H1 (cell line): ENCODE data around the gene TDG. TPM values are rescaled to one million over a fixed set of nuclear protein-coding genes. Genes with fewer than 3 reads are reported as not detected.

Experiments
- CTCF ChIA-PET: fragments of 300-600 bp; sonication (Branson Sonifier 250); formaldehyde crosslinking; loops from one replicate; lab custom pipeline; 2021; ENCODE audit not compliant: partially characterized antibody; lab: Charles Lee
- POLR2A ChIA-PET: fragments of 300-600 bp; sonication (Branson Sonifier 250); formaldehyde crosslinking; loops from one replicate; lab custom pipeline; 2021; ENCODE audit warnings: inconsistent platforms; ENCODE audit not compliant: partially characterized antibody; lab: Charles Lee
- DNase-seq, 2 experiments: peaks; one replicate each; pipeline versions ENCODE4 v3.0.0 to v3.0.0-alpha.2; 2010 to 2022; ENCODE audit warnings: low spot score in 2 of 2, low read depth in 1 of 2, mixed read lengths in 1 of 2
- FAIRE-seq: peaks from 2 replicates; lab custom pipeline; 2011; peaks lifted over from hg19 to GRCh38; lab: Jason Lieb, UNC
- H2AFZ ChIP-seq: 2 replicates; pipeline ENCODE4 v1.8.1; 2012; ENCODE audit warnings: low read length, inconsistent platforms
- H2AK5ac ChIP-seq: 2 replicates; pipeline ENCODE4 v1.6.1; 2013; ENCODE audit warnings: low read depth, low read length
- H2BK120ac ChIP-seq: replicated peaks from 2 replicates; pipeline ENCODE3; 2013; ENCODE audit warnings: low read depth, low read length, inconsistent platforms
- H2BK12ac ChIP-seq: 2 replicates; pipeline ENCODE4 v1.6.1; 2013; ENCODE audit warnings: low read depth, low read length
- H2BK15ac ChIP-seq: 2 replicates; pipeline ENCODE4 v1.6.1; 2013; ENCODE audit warnings: low read length
- H2BK20ac ChIP-seq: 2 replicates; pipeline ENCODE4 v1.6.1; 2013; ENCODE audit warnings: low read length
- H2BK5ac ChIP-seq: 2 replicates; pipeline ENCODE4 v1.6.1; 2013; ENCODE audit warnings: low read depth, low read length
- H3K14ac ChIP-seq: 2 replicates; pipeline ENCODE4 v1.6.1; 2013; ENCODE audit warnings: inconsistent platforms; ENCODE audit not compliant: insufficient read length
- H3K18ac ChIP-seq: 2 replicates; pipeline ENCODE4 v1.6.1; 2013; ENCODE audit warnings: low read length; ENCODE audit errors: extremely low read depth
- H3K23ac ChIP-seq: 2 replicates; pipeline ENCODE4 v1.6.1; 2013; ENCODE audit warnings: inconsistent platforms; ENCODE audit not compliant: insufficient read length
- H3K23me2 ChIP-seq: 2 replicates; pipeline ENCODE4 v1.6.1; 2013; ENCODE audit warnings: low read depth, low read length
- H3K27ac ChIP-seq: 2 replicates; pipeline ENCODE4 v1.6.1; 2011; ENCODE audit warnings: low read depth, low read length, inconsistent platforms
- H3K27me3 ChIP-seq, 4 experiments: replicated peaks in 1 of 4; 1 replicate in 1 of 4; 2 replicates in 3 of 4; pipeline versions ENCODE4 v1.6.1 to v1.8.1; 2011 to 2013; ENCODE audit warnings: low read length in 3 of 4, mild to moderate bottlenecking in 3 of 4, inconsistent platforms in 2 of 4, mixed read lengths in 2 of 4, moderate library complexity in 1 of 4; ENCODE audit not compliant: control insufficient read depth in 3 of 4, insufficient read depth in 3 of 4; ENCODE audit errors: extremely low read depth in 1 of 4
- H3K36me3 ChIP-seq, 4 experiments: 2 replicates each; pipeline versions ENCODE4 v1.6.1 to v1.8.1; 2011 to 2013; ENCODE audit warnings: mild to moderate bottlenecking in 4 of 4, low read length in 3 of 4, moderate library complexity in 2 of 4, control low read depth in 1 of 4, inconsistent platforms in 1 of 4; ENCODE audit not compliant: insufficient read depth in 4 of 4, control insufficient read depth in 2 of 4
- H3K4ac ChIP-seq: replicated peaks from 2 replicates; pipeline ENCODE3; 2013; ENCODE audit warnings: low read length, low read depth, mixed read lengths, inconsistent platforms; ENCODE audit not compliant: insufficient read length
- H3K4me1 ChIP-seq, 4 experiments: replicated peaks in 1 of 4; 1 replicate in 1 of 4; 2 replicates in 3 of 4; pipeline versions ENCODE4 v1.6.1 to v1.8.1; 2011 to 2013; ENCODE audit warnings: low read length in 3 of 4, inconsistent platforms in 2 of 4, mixed read lengths in 1 of 4; ENCODE audit not compliant: insufficient read depth in 4 of 4, control insufficient read depth in 3 of 4
- H3K4me2 ChIP-seq, 2 experiments: 2 replicates each; pipeline versions ENCODE4 v1.6.1 to v1.8.1; 2011 to 2013; ENCODE audit warnings: low read depth in 2 of 2, low read length in 2 of 2, control low read depth in 1 of 2, inconsistent platforms in 1 of 2, mild to moderate bottlenecking in 1 of 2; ENCODE audit not compliant: insufficient read depth in 1 of 2
- H3K4me3 ChIP-seq, 4 experiments: fragments of 200-600, 300-600 bp in 1 of 4; sonication (generic), shearing (Covaris generic), sonication (Bioruptor Twin) in 1 of 4; 2 replicates each; pipeline versions ENCODE4 v1.5.1 to v1.8.1; 2011 to 2016; ENCODE audit warnings: low read length in 4 of 4, low read depth in 3 of 4, control low read depth in 2 of 4, inconsistent platforms in 2 of 4, mild to moderate bottlenecking in 2 of 4, mixed read lengths in 1 of 4, moderate library complexity in 1 of 4; ENCODE audit not compliant: insufficient read depth in 2 of 4; ENCODE audit errors: extremely low read depth in 1 of 4
- H3K56ac ChIP-seq: replicated peaks from 2 replicates; pipeline ENCODE3; 2013; ENCODE audit warnings: low read depth, mild to moderate bottlenecking, mixed read lengths, low read length, inconsistent platforms; ENCODE audit not compliant: insufficient read length
- H3K79me1 ChIP-seq: 2 replicates; pipeline ENCODE4 v1.6.1; 2013; ENCODE audit warnings: low read depth, low read length, control low read depth
- H3K79me2 ChIP-seq, 2 experiments: 2 replicates each; pipeline versions ENCODE4 v1.6.1 to v1.8.1; 2012 to 2013; ENCODE audit warnings: low read length in 2 of 2, mild to moderate bottlenecking in 2 of 2, inconsistent platforms in 1 of 2; ENCODE audit not compliant: insufficient read depth in 2 of 2, control insufficient read depth in 1 of 2
- H3K9ac ChIP-seq, 4 experiments: replicated peaks in 1 of 4; 1 replicate in 1 of 4; 2 replicates in 3 of 4; pipeline versions ENCODE4 v1.6.1 to v1.8.1; 2011 to 2013; ENCODE audit warnings: low read depth in 3 of 4, low read length in 3 of 4, control low read depth in 2 of 4, mild to moderate bottlenecking in 2 of 4, moderate library complexity in 2 of 4, inconsistent platforms in 1 of 4; ENCODE audit errors: extremely low read depth in 1 of 4
- H3K9me3 ChIP-seq, 2 experiments: 2 replicates each; pipeline versions ENCODE4 v1.6.1 to v1.8.1; 2012 to 2013; ENCODE audit warnings: mild to moderate bottlenecking in 2 of 2, moderate library complexity in 2 of 2, control low read depth in 1 of 2, inconsistent platforms in 1 of 2, low read depth in 1 of 2, low read length in 1 of 2, mixed read lengths in 1 of 2; ENCODE audit not compliant: insufficient read depth in 2 of 2
- H4K20me1 ChIP-seq, 2 experiments: replicated peaks in 1 of 2; 2 replicates each; pipeline versions ENCODE3 to v1.8.1; 2011 to 2013; ENCODE audit warnings: inconsistent platforms in 2 of 2, low read length in 2 of 2, mild to moderate bottlenecking in 1 of 2; ENCODE audit not compliant: insufficient read depth in 2 of 2, control insufficient read depth in 1 of 2
- H4K5ac ChIP-seq: 2 replicates; pipeline ENCODE4 v1.6.1; 2013; ENCODE audit warnings: low read length, low read depth, mixed read lengths, inconsistent platforms; ENCODE audit not compliant: insufficient read length
- H4K8ac ChIP-seq: 2 replicates; pipeline ENCODE4 v1.8.0; 2013; ENCODE audit warnings: mild to moderate bottlenecking, moderate library complexity, low read length, inconsistent platforms; ENCODE audit not compliant: insufficient read depth; ENCODE audit errors: extremely low read depth
- H4K91ac ChIP-seq: replicated peaks from 2 replicates; pipeline ENCODE3; 2013; ENCODE audit warnings: low read length, mixed read lengths, inconsistent platforms; ENCODE audit not compliant: insufficient read length
- BACH1 ChIP-seq: IDR thresholded peaks from 2 replicates; pipeline ENCODE4 v1.6.1; 2012; ENCODE audit warnings: low read length, improper control_type of control experiment
- BCL11A ChIP-seq, 2 experiments: IDR thresholded peaks; one replicate each; pipeline ENCODE4 v1.6.1; 2011; ENCODE audit warnings: low read depth in 2 of 2, low read length in 2 of 2, mild to moderate bottlenecking in 2 of 2
- CHD1 ChIP-seq: IDR thresholded peaks from 2 replicates; pipeline ENCODE4 v1.6.1; 2012; ENCODE audit warnings: low read depth, low read length, improper control_type of control experiment
- CREB1 ChIP-seq: IDR thresholded peaks from 2 replicates; pipeline ENCODE4 v1.6.1; 2012; ENCODE audit warnings: inconsistent platforms
- GABPA ChIP-seq: IDR thresholded peaks from 2 replicates; pipeline ENCODE4 v1.6.1; 2011; ENCODE audit warnings: mild to moderate bottlenecking, low read length, moderate library complexity, borderline replicate concordance; ENCODE audit not compliant: insufficient read depth
- KDM4A ChIP-seq: IDR thresholded peaks from one replicate; pipeline ENCODE4 v1.7.1; 2012; ENCODE audit warnings: low read depth, mild to moderate bottlenecking, moderate library complexity, low read length, inconsistent platforms; ENCODE audit not compliant: severe bottlenecking
- KDM5A ChIP-seq: fragments of 200-600 bp; IDR thresholded peaks from 2 replicates; pipeline ENCODE4 v1.7.1; 2012; ENCODE audit warnings: mild to moderate bottlenecking, low read length, inconsistent platforms, mixed read lengths
- POLR2A ChIP-seq, 2 experiments: IDR thresholded peaks; 1 replicate in 1 of 2; 2 replicates in 1 of 2; pipeline ENCODE4 v1.6.1; 2011; ENCODE audit warnings: low read depth in 2 of 2, low read length in 2 of 2, mild to moderate bottlenecking in 2 of 2; ENCODE audit errors: control extremely low read depth in 1 of 2
- RXRA ChIP-seq: IDR thresholded peaks from 2 replicates; pipeline ENCODE4 v1.6.1; 2011; ENCODE audit warnings: low read depth, mild to moderate bottlenecking, low read length, moderate library complexity; ENCODE audit not compliant: insufficient read depth
- SP4 ChIP-seq: IDR thresholded peaks from 2 replicates; pipeline ENCODE4 v1.6.1; 2012; ENCODE audit warnings: low read length, inconsistent platforms
- SRF ChIP-seq: IDR thresholded peaks from 2 replicates; pipeline ENCODE4 v1.6.1; 2011; ENCODE audit warnings: mild to moderate bottlenecking, low read depth, low read length, moderate library complexity
- WGBS, 2 experiments: shearing (Covaris generic) in 1 of 2; methylation state at CpG; one replicate each; pipeline versions ENCODE4 v1.1.6 to v1.1.7; 2013 to 2015; ENCODE audit warnings: low lambda C conversion rate in 2 of 2, mixed read lengths in 2 of 2, inconsistent platforms in 1 of 2, low coverage in 1 of 2, missing lambda C conversion rate in 1 of 2; ENCODE audit not compliant: insufficient replicate concordance in 2 of 2, insufficient coverage in 1 of 2, insufficient read length in 1 of 2; ENCODE audit errors: extremely low coverage in 1 of 2, missing lambda C conversion rate in 1 of 2; 5-methylcytosine and 5-hydroxymethylcytosine counted together
- polyA plus RNA-seq, 7 experiments: library from polyadenylated mRNA; depleted of rRNA in 3 of 7; stranded (reverse) in 5 of 7; unstranded in 2 of 7; fragments of >200 nt in 5 of 7; fragments of 200-250 nt in 2 of 7; gene quantifications; 1 replicate in 5 of 7; 2 replicates in 1 of 7; 4 replicates in 1 of 7; pipeline versions ENCODE4 v1.2.1 to v1.2.3, GENCODE V29; 2011 to 2013; ENCODE audit warnings: missing spikeins in 2 of 7, mixed read lengths in 2 of 7
- total RNA-seq: library from RNA; stranded (reverse); fragmentation: NEBNext Ultra II Directional; extraction: Animal tissue kit (Norgen Biotek cat#: 25700); gene quantifications from 2 replicates; pipeline ENCODE4 v1.2.1, GENCODE V29; 2021
- TF ChIP-seq, protein P1 (sequence below): IDR thresholded peaks from 2 replicates; pipeline ENCODE4 v1.6.1; 2011; ENCODE audit warnings: low read depth, mild to moderate bottlenecking, low read length; ENCODE audit not compliant: insufficient read depth

The TDG gene
- total and polyA plus RNA-seq, 2 of the 8 experiments (the other 6 are each of a cell fraction or from before 2014, with no cell fraction given): 22.7 to 47.8 TPM

DNA sequence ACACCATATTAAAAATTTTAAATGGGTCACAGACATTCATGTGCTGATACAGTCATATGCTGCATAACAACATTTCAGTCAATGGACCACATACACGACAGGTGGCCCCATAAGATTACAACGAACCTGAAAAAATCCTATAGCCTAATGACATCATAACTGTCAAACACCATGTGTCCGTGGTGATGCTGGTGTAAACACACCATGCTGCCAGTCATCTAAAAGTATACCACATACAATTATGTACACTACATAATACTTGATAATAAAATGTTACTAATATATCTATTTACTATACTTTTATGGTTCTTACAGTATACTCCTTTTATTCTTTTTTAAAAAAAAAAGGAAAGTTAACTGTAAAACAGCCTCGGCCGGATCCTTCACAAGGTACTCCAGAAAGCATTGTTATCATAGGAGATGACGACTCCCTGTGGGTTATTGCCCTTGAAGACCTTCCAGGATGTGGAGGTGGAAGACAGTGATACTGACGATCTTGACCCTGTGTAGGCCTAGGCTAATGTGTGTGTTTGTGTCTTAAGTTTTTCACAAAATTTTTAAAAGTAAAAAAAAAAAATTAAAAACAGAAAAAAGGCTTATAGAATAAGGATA, 5.0 kb upstream of the TDG start:
- Histone ChIP-seq H3K23ac (no peak overlapping the region), H3K79me2 (peaks cover 17 to 37% of the 10 kb centered on the region in 2 experiments), H3K4me3 (no peak overlapping the region), H4K20me1 (no peaks in the 10 kb centered on the region), H3K36me3 (no peaks in the 10 kb centered on the region), H2AFZ (no peak overlapping the region), H4K8ac (no peak overlapping the region), H2BK5ac (no peak overlapping the region), H3K9me3 (no peaks in the 10 kb centered on the region), H3K4me2 (no peak overlapping the region), H2BK15ac (no peak overlapping the region), H3K4ac (no peak overlapping the region), H3K18ac (no peak overlapping the region), H2BK120ac (no peak overlapping the region), H3K79me1 (peaks cover 3% of the 10 kb centered on the region; the same call in 1 of the 2 replicates), H3K27me3 (no peaks in the 10 kb centered on the region), H3K56ac (no peak overlapping the region), H2BK20ac (no peak overlapping the region), H4K91ac (no peak overlapping the region), H3K23me2 (peaks cover 17% of the 10 kb centered on the region), H3K4me1 (peaks cover 0 to 8% (median 2%) of the 10 kb centered on the region in 4 experiments; a peak in 4 of 7 replicates), H2BK12ac (no peak overlapping the region), H3K9ac (no peak overlapping the region), H4K5ac (no peak overlapping the region), H3K27ac (no peak overlapping the region), H2AK5ac (no peak overlapping the region), H3K14ac (no peak overlapping the region)
- WGBS, 2 experiments: 88% methylated on average over 7 of the region's 7 CpGs; no CpG with 5 or more reads in 1 of the 2 experiments
- POLR2A ChIA-PET: interaction anchor here (0.6 to 2.1 kb wide), 7 partner anchors 8 to 177 kb away, joined by 3 to 5 read pairs (median 3); partner anchors contain the start of genes HSP90B1 and NFYB
- CTCF ChIA-PET: interaction anchor here (0.7 to 1.9 kb wide), 3 partner anchors 8 to 148 kb away, joined by 3 to 9 read pairs (median 3); no protein-coding TSS in a partner anchor
- FAIRE-seq (no peak), DNase-seq (no peak)
- TF ChIP-seq POLR2A (IDR thresholded peaks at IDR 0.05; ENCODE audit: control extremely low read depth in 1 of 2, low read depth in 2 of 2, low read length in 2 of 2): no peak
- TF ChIP-seq BCL11A (IDR thresholded peaks at IDR 0.05; ENCODE audit: low read depth in 2 of 2, low read length in 2 of 2): no peak
- no peak for TF ChIP-seq KDM5A
- TF ChIP-seq CREB1: no peak
- TF ChIP-seq BACH1: no peak
- no peak for TF ChIP-seq KDM4A
- TF ChIP-seq CHD1: no peak
- TF ChIP-seq, protein P1, sequence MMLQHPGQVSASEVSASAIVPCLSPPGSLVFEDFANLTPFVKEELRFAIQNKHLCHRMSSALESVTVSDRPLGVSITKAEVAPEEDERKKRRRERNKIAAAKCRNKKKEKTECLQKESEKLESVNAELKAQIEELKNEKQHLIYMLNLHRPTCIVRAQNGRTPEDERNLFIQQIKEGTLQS: no peak
- TF ChIP-seq SRF: no peak
- no peak for TF ChIP-seq SP4
- TF ChIP-seq RXRA: no peak
- no peak for TF ChIP-seq GABPA
